ENCODE data around the gene ASTN2. TPM values are rescaled to one million over a fixed set of nuclear protein-coding genes. Genes with fewer than 3 reads are reported as not detected.

The ASTN2 gene
- total and polyA plus RNA-seq, 2 experiments from 2014 or later = 5.8 to 7.5 TPM

DNA sequence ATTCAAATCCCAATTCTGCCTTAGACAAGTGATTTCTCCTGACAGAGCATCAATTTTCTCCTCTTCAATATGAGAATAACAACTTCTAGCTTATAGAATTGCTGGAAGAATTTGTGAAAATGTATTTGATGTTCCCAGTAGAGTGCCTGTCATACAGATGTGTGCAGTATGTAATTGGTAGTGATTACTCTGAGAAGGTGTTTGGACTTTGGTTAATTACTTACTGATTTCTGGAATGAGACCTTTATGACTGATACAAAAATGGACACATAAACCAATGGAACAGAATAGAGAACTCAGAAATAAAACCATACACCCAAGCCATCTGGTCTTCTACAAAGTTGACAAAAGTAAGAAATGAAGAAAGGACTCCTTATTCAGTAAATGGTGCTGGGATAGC lies 829.7 kb downstream of the ASTN2 start:
- no peak overlapping the region for H3K9ac ChIP-seq
- H3K27ac ChIP-seq = no peak overlapping the region
- peaks cover 10% of the 10 kb centered on the region; the same call in 1 of the 2 replicates for H3F3A ChIP-seq (ENCODE audit: insufficient read depth)
- H3K4me2 ChIP-seq (ENCODE audit: unreplicated experiment) = no peak overlapping the region
- H3K4me3 ChIP-seq = no peak overlapping the region
- H3K27me3 ChIP-seq (replicated peaks; ENCODE audit: insufficient read depth) = no peaks in the 10 kb centered on the region
- no peaks in the 10 kb centered on the region for H3K36me3 ChIP-seq (ENCODE audit: low read depth)
- TF ChIP-seq EZH2 (IDR thresholded peaks at IDR 0.05; ENCODE audit: insufficient read depth, poor library complexity, severe bottlenecking) (no peak), EZH2phosphoT487 (IDR thresholded peaks at IDR 0.05; ENCODE audit: insufficient read depth, low read depth) (no peak)
- H3K9me3 ChIP-seq (ENCODE audit: low read depth) = peaks cover 7% of the 10 kb centered on the region
- H3K4me1 ChIP-seq (ENCODE audit: insufficient read depth) = peaks cover 4% of the 10 kb centered on the region; the same call in 1 of the 2 replicates
- H2AFZ ChIP-seq = no peak overlapping the region
- no peaks in the 10 kb centered on the region for H3K9me2 ChIP-seq (ENCODE audit: insufficient read depth)
- in situ Hi-C loops (cut with MboI) = no loop called here
- no peak for DNase-seq
- no peaks in the 10 kb centered on the region for H3K79me2 ChIP-seq (ENCODE audit: insufficient read depth)
- H4K20me1 ChIP-seq (ENCODE audit: insufficient read depth) = no peaks in the 10 kb centered on the region

DNA sequence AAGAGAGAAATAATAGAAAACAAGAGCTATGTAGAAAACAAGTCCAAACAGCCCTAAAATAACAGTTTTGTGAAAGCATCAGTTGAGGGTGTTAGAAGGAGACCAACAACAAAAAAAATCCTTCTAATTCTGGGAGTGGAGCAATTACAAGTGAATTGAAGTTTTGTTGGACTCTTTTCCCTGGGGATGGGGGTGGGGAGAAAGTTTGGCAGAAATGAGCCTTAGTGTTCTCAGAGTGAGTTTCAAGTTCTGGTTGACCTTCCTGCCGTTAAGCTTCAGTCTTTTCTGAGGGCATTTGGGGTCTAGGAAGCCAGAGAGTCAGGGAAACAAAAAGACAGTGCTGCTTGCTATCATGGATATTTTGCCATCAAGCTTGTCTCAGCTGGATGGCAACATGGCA lies 834.0 kb downstream of the ASTN2 start:
- no peaks in the 10 kb centered on the region for H3K36me3 ChIP-seq (ENCODE audit: low read depth)
- H3K27ac ChIP-seq = no peak overlapping the region
- H4K20me1 ChIP-seq (ENCODE audit: insufficient read depth) = no peaks in the 10 kb centered on the region
- no peak for DNase-seq
- TF ChIP-seq EZH2phosphoT487 (IDR thresholded peaks at IDR 0.05; ENCODE audit: insufficient read depth, low read depth) (no peak), EZH2 (IDR thresholded peaks at IDR 0.05; ENCODE audit: insufficient read depth, poor library complexity, severe bottlenecking) (no peak)
- no peaks in the 10 kb centered on the region for H3K79me2 ChIP-seq (ENCODE audit: insufficient read depth)
- H3K4me2 ChIP-seq (ENCODE audit: unreplicated experiment) = no peak overlapping the region
- no peaks in the 10 kb centered on the region for H3K9me3 ChIP-seq (ENCODE audit: low read depth)
- in situ Hi-C loops (cut with MboI) = loop anchor here (5.0 kb wide), 1 partner anchor 66 kb away; no protein-coding TSS in a partner anchor
- no peaks in the 10 kb centered on the region for H3K27me3 ChIP-seq (replicated peaks; ENCODE audit: insufficient read depth)
- H3K4me3 ChIP-seq = no peak overlapping the region
- peaks cover 6% of the 10 kb centered on the region; the same call in 1 of the 2 replicates for H3F3A ChIP-seq (ENCODE audit: insufficient read depth)
- no peak overlapping the region for H2AFZ ChIP-seq
- H3K9ac ChIP-seq = no peak overlapping the region
- H3K9me2 ChIP-seq (ENCODE audit: insufficient read depth) = no peaks in the 10 kb centered on the region
- peaks cover 4% of the 10 kb centered on the region; the same call in 1 of the 2 replicates for H3K4me1 ChIP-seq (ENCODE audit: insufficient read depth)
- 20 to 26% methylated on average over 1 of the region's 1 CpG for WGBS, 2 experiments (ENCODE audit: low coverage in 1 of 2, low lambda C conversion rate in 2 of 2, missing lambda C conversion rate in 2 of 2)

DNA sequence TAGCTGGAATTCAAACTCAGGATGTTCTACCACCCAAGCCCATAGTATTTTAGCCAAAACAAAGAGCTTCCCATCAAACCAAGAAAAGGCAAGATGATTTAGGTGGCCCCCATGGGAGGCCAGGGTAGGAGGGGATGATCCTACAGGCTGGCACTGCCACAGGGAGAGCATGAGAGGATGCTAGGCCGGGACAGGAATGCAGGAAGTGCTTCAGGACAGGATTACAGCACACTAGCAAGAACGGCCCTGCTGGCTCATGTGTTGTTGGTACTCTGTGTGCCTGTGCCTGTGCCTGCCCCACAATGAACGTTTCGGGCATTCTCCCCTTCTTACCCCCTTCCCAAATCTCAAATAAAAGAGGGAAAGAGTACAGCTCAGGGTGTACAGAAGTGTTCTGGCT lies 838.5 kb downstream of the ASTN2 start:
- Histone ChIP-seq H3K9me2 (ENCODE audit: insufficient read depth) (no peaks in the 10 kb centered on the region), H3F3A (ENCODE audit: insufficient read depth) (no peaks in the 10 kb centered on the region), H3K4me3 (no peak overlapping the region), H3K27me3 (replicated peaks; ENCODE audit: insufficient read depth) (no peaks in the 10 kb centered on the region), H3K4me2 (ENCODE audit: unreplicated experiment) (no peak overlapping the region), H3K4me1 (ENCODE audit: insufficient read depth) (no peaks in the 10 kb centered on the region; the same call in 1 of the 2 replicates), H3K9ac (no peak overlapping the region), H3K36me3 (ENCODE audit: low read depth) (no peaks in the 10 kb centered on the region), H3K27ac (no peak overlapping the region), H3K9me3 (ENCODE audit: low read depth) (no peaks in the 10 kb centered on the region), H3K79me2 (ENCODE audit: insufficient read depth) (no peaks in the 10 kb centered on the region), H2AFZ (0 out of 2 replicates have a peak overlapping the region, but pooled peaks have one; percentile 3), H4K20me1 (ENCODE audit: insufficient read depth) (no peaks in the 10 kb centered on the region)
- no peak for DNase-seq
- in situ Hi-C loops (cut with MboI) = loop anchor here (10.0 kb wide), 1 partner anchor 692 kb away; no protein-coding TSS in a partner anchor
- 68 to 70% methylated on average over 4 of the region's 4 CpGs for WGBS, 2 experiments (ENCODE audit: low coverage in 1 of 2, low lambda C conversion rate in 2 of 2, missing lambda C conversion rate in 2 of 2)
- TF ChIP-seq EZH2 (IDR thresholded peaks at IDR 0.05; ENCODE audit: insufficient read depth, poor library complexity, severe bottlenecking) = no peak
- TF ChIP-seq EZH2phosphoT487 (IDR thresholded peaks at IDR 0.05; ENCODE audit: insufficient read depth, low read depth) = no peak

DNA sequence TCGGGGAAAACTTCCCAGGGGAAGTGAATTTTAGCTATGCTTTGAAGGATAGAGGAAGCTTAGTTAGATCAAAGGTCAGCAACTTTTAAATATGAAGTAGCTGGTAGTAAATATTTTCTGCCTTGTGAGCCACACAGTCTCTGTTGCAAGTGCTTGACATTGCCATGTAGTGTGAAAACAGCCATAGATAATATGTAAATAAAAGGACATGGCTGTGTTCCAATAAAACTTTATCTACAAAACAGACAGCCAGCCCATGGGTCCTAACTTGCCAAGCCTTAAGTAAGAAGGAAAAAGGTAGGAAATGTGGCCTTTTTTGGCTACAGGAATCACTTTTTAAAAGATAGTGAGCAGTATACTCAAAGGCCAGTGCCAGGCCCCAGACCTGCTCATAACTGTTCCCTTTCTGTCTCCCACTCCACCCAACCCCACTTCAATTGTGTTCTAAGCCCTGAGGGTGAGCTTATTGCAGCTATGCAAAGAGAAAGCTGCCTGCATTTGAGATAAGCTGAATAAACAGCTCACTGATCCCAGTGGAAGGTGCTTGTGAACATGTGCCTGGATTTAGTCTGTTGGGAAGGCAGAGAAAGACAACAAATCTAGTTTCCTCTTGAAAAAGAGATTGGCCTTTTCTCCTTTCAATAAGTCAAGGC lies 840.7 kb downstream of the ASTN2 start:
- H3K9me3 ChIP-seq (ENCODE audit: low read depth) = no peaks in the 10 kb centered on the region
- no peak overlapping the region for H3K4me3 ChIP-seq
- H3F3A ChIP-seq (ENCODE audit: insufficient read depth) = no peaks in the 10 kb centered on the region
- no peak overlapping the region for H3K9ac ChIP-seq
- DNase-seq = no peak
- H3K36me3 ChIP-seq (ENCODE audit: low read depth) = no peaks in the 10 kb centered on the region
- no peak for TF ChIP-seq EZH2phosphoT487 (IDR thresholded peaks at IDR 0.05; ENCODE audit: insufficient read depth, low read depth)
- TF ChIP-seq EZH2 (IDR thresholded peaks at IDR 0.05; ENCODE audit: insufficient read depth, poor library complexity, severe bottlenecking) = no peak
- H4K20me1 ChIP-seq (ENCODE audit: insufficient read depth) = no peaks in the 10 kb centered on the region
- no peaks in the 10 kb centered on the region for H3K27me3 ChIP-seq (replicated peaks; ENCODE audit: insufficient read depth)
- in situ Hi-C loops (cut with MboI) = loop anchor here (10.0 to 25.0 kb wide), 2 partner anchors 412 to 689 kb away; partner anchors contain the start of gene PAPPA
- WGBS, 2 experiments (ENCODE audit: low coverage in 1 of 2, low lambda C conversion rate in 2 of 2, missing lambda C conversion rate in 2 of 2) = 86 to 97% methylated on average over 1 of the region's 1 CpG
- H2AFZ ChIP-seq = no peak overlapping the region
- no peak overlapping the region for H3K27ac ChIP-seq
- no peaks in the 10 kb centered on the region; the same call in 1 of the 2 replicates for H3K4me1 ChIP-seq (ENCODE audit: insufficient read depth)
- no peaks in the 10 kb centered on the region for H3K79me2 ChIP-seq (ENCODE audit: insufficient read depth)
- no peak overlapping the region for H3K4me2 ChIP-seq (ENCODE audit: unreplicated experiment)
- H3K9me2 ChIP-seq (ENCODE audit: insufficient read depth) = no peaks in the 10 kb centered on the region

All from GM23248 (cell line).